Activated T-helper 1 cell treated with anti-CD3 and anti-CD28 coated beads, Interleukin-12 subunit alpha, Interleukin-12 subunit beta, Interleukin-2, Interleukin-4 antibody, amounts not matched to agents 30 ng/mL and 10 ng/mL and 1 ng/mL, durations not matched to agents 14 hours and 24 hours and 36 hours (primary cell): Measurements from ENCODE around the gene ZC3H13. TPM values are rescaled to one million over a fixed set of nuclear protein-coding genes. Genes with fewer than 3 reads are reported as not detected.
A peak's percentile ranks its signal among the peaks of the same experiment; 100 is the strongest.

Experiments
- DNase-seq: peaks from one replicate; pipeline ENCODE4 v3.0.0; 2021; ENCODE audit warnings: low spot score
- H3K27ac Mint-ChIP-seq: one replicate; pipeline ENCODE4 v1.8.0; 2021; ENCODE audit warnings: mild to moderate bottlenecking, mixed read lengths
- H3K27me3 Mint-ChIP-seq: one replicate; pipeline ENCODE4 v1.8.0; 2022; ENCODE audit warnings: mild to moderate bottlenecking, moderate library complexity, mixed read lengths; ENCODE audit not compliant: insufficient read depth
- H3K36me3 Mint-ChIP-seq: one replicate; pipeline ENCODE4 v1.8.0; 2021; ENCODE audit warnings: low read depth, mixed read lengths
- H3K4me1 Mint-ChIP-seq: one replicate; pipeline ENCODE4 v1.8.0; 2021; ENCODE audit warnings: low read depth, mixed read lengths
- H3K4me3 Mint-ChIP-seq: one replicate; pipeline ENCODE4 v1.8.0; 2021; ENCODE audit warnings: mild to moderate bottlenecking, moderate library complexity, mixed read lengths
- H3K9me3 Mint-ChIP-seq: one replicate; pipeline ENCODE4 v1.8.0; 2021; ENCODE audit warnings: mixed read lengths
- intact Hi-C: fragments of 100-400 bp; cut with micrococcal nuclease; formaldehyde crosslinking; loops from one replicate; pipeline ENCODE4 v1.15.1; 2024
- total RNA-seq: library from RNA; stranded (reverse); gene quantifications from 2 replicates; pipeline ENCODE4 v1.2.3, GENCODE V29; 2022

ZC3H13 gene
- 52.0 and 59.4 TPM in 2 replicates for total RNA-seq

DNA sequence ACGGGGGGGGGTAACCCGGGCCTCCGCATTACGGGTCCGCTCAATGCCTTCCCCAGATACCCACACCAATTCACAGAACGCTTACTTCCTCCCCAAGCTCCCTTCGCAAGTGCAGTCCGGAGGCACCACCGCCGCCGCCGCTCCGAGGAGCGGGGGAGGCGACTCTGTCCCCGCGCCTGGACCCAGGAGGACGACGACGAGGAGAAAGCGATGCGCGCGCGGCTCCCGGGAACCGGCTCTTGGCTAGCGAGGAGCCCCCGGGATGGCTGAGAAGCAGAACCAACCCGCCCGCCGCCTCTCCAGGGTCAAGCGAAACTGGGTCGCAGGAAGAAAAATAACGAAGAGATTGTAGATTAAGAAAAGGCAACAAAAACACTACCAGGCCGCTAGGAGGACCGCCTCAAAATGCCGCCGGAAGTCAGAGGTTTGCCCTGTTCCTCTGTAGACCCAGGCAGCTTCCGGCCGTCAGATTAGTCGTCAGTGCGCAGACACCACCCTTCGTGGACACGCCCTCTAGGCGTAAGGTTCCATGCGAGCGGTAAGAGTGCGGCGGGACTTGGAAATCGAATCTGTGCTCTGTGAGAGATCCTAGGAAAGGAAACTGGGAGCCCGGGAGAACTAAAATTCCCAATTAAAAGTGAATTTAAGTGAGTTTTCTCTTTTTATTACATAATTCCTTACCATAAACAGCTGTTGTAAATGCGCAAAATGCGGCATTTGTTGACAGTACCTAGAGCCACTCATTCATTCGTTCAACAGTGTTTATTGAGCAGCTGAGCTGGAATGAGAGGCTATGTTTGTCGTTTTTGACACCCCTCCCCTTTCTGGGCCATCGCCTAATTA is at the start of gene ZC3H13:
ZC3H13 (minus strand) TSS at position 428 of the 843 bp plus-strand sequence. CDS start 7,239 bp downstream, outside the sequence.
- Mint-ChIP-seq H3K4me1 (peaks cover 40% of the 10 kb centered on the region), H3K36me3 (peaks cover 1% of the 10 kb centered on the region), H3K27ac (peak within 1 kb of the TSS; percentile 94), H3K4me3 (peak within 1 kb of the TSS; percentile 93), H3K9me3 (no peaks in the 10 kb centered on the region), H3K27me3 (peaks cover 15% of the 10 kb centered on the region)
- peak; percentile 89 for DNase-seq
- intact Hi-C loops: loop anchor here (1.0 to 10.0 kb wide), 10 partner anchors 70 to 1985 kb away; partner anchors contain the start of genes COG3, ESD, LRCH1 and LRRC63

DNA sequence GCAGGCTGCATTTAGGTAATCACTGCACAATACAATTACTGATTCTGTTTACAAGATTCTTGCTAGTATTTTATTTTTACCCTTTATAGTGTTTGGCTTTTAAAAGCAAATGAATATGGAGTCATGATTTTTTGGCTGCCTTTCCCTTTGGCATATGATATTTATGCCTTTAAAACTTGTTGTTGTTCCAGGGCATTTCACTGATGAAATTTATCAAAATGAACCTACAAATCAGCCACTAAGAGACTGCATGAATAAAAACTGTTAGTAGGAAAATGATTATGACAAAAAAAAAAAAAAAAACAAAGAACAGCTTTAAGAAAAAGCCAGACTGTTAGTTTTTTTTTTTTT is 49.7 kb upstream of the ZC3H13 start:
- H3K9me3 Mint-ChIP-seq: no peaks in the 10 kb centered on the region
- H3K36me3 Mint-ChIP-seq: no peaks in the 10 kb centered on the region
- no peak overlapping the region for H3K27ac Mint-ChIP-seq
- H3K4me1 Mint-ChIP-seq: peaks cover 6% of the 10 kb centered on the region
- intact Hi-C loops: no loop called here
- no peak for DNase-seq
- H3K27me3 Mint-ChIP-seq: peaks cover 5% of the 10 kb centered on the region
- no peak overlapping the region for H3K4me3 Mint-ChIP-seq

- Mint-ChIP-seq H3K4me1 (no peaks in the 10 kb centered on the region), H3K27ac (no peak overlapping the region), H3K4me3 (no peak overlapping the region), H3K36me3 (no peaks in the 10 kb centered on the region), H3K9me3 (no peaks in the 10 kb centered on the region), H3K27me3 (peaks cover 5% of the 10 kb centered on the region)
- intact Hi-C loops: no loop called here
- no peak for DNase-seq
These were observed 49.1 kb upstream of the ZC3H13 start for GRCh38 chr13:46101484-46102254.

DNA sequence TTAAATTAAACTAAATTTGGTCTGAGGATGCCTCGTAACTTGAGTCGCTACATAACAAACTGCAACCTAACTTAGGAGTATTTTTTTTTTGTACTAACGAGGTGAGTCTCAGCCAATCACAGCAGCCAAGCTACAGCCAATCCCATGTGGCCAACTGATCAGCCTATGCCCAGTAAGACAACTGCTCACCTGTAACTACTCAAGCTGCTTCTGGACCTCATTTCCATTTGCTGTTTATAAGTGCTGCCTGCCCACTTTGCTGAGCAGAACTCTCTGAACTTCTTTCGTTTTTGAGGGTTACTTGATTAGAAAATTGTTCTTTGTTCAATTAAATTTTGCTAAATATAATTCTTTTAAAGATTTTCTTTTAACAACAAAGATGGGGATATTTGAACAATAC is 48.5 kb upstream of the ZC3H13 start:
- Mint-ChIP-seq H3K4me1 (no peaks in the 10 kb centered on the region), H3K27ac (no peak overlapping the region), H3K9me3 (no peaks in the 10 kb centered on the region), H3K27me3 (peaks cover 5% of the 10 kb centered on the region), H3K36me3 (no peaks in the 10 kb centered on the region), H3K4me3 (no peak overlapping the region)
- no peak for DNase-seq
- intact Hi-C loops: no loop called here

GRCh38 chr13:46100191-46100815 is 47.8 kb upstream of the ZC3H13 start:
- intact Hi-C loops: no loop called here
- no peaks in the 10 kb centered on the region for H3K4me1 Mint-ChIP-seq
- no peaks in the 10 kb centered on the region for H3K9me3 Mint-ChIP-seq
- H3K4me3 Mint-ChIP-seq: no peak overlapping the region
- peaks cover 5% of the 10 kb centered on the region for H3K27me3 Mint-ChIP-seq
- no peak for DNase-seq
- H3K36me3 Mint-ChIP-seq: no peaks in the 10 kb centered on the region
- no peak overlapping the region for H3K27ac Mint-ChIP-seq

GRCh38 chr13:46097663-46098062 is 45.1 kb upstream of the ZC3H13 start:
- no peak for DNase-seq
- Mint-ChIP-seq H3K27ac (no peak overlapping the region), H3K4me1 (no peaks in the 10 kb centered on the region), H3K4me3 (no peak overlapping the region), H3K9me3 (no peaks in the 10 kb centered on the region), H3K27me3 (peaks cover 23% of the 10 kb centered on the region), H3K36me3 (no peaks in the 10 kb centered on the region)
- intact Hi-C loops: no loop called here

GRCh38 chr13:46097015-46097414 is 44.5 kb upstream of the ZC3H13 start:
- no peak overlapping the region for H3K4me3 Mint-ChIP-seq
- no peak overlapping the region for H3K27ac Mint-ChIP-seq
- DNase-seq: no peak
- H3K9me3 Mint-ChIP-seq: no peaks in the 10 kb centered on the region
- intact Hi-C loops: no loop called here
- H3K27me3 Mint-ChIP-seq: peaks cover 27% of the 10 kb centered on the region
- no peaks in the 10 kb centered on the region for H3K4me1 Mint-ChIP-seq
- H3K36me3 Mint-ChIP-seq: no peaks in the 10 kb centered on the region

DNA sequence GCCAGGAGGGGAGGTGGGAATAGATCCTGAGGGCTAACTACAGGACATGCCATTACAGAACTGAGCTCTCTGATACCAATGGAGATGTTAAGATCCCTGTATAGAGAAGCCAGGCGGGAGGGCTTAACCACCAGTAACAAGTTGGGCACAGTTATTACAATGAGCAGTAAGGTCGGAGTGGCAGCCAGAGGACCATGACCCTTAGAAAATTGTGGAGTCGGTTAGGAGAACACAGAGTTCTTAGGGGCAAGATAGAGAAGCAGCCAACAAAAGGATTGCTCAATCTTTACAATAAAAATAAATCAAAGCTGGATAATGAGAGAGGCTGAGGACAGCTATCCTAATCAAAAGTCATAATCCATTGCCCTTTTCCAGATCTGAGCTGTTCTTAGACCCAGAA is 41.9 kb upstream of the ZC3H13 start:
- no peak overlapping the region for H3K27ac Mint-ChIP-seq
- no peak for DNase-seq
- H3K9me3 Mint-ChIP-seq: no peaks in the 10 kb centered on the region
- no peak overlapping the region for H3K4me3 Mint-ChIP-seq
- H3K36me3 Mint-ChIP-seq: no peaks in the 10 kb centered on the region
- intact Hi-C loops: no loop called here
- no peaks in the 10 kb centered on the region for H3K4me1 Mint-ChIP-seq
- H3K27me3 Mint-ChIP-seq: peaks cover 27% of the 10 kb centered on the region

- H3K4me1 Mint-ChIP-seq: peaks cover 4% of the 10 kb centered on the region
- H3K27ac Mint-ChIP-seq: no peak overlapping the region
- H3K27me3 Mint-ChIP-seq: peaks cover 21% of the 10 kb centered on the region
- intact Hi-C loops: no loop called here
- no peaks in the 10 kb centered on the region for H3K9me3 Mint-ChIP-seq
- H3K4me3 Mint-ChIP-seq: no peak overlapping the region
- H3K36me3 Mint-ChIP-seq: no peaks in the 10 kb centered on the region
- no peak for DNase-seq
These were observed 36.4 kb upstream of the ZC3H13 start for GRCh38 chr13:46088821-46089562.

- intact Hi-C loops: no loop called here
- Mint-ChIP-seq H3K27ac (no peak overlapping the region), H3K9me3 (no peaks in the 10 kb centered on the region), H3K27me3 (peaks cover 10% of the 10 kb centered on the region), H3K4me1 (peaks cover 4% of the 10 kb centered on the region), H3K4me3 (no peak overlapping the region), H3K36me3 (no peaks in the 10 kb centered on the region)
- DNase-seq: no peak
These were observed 34.9 kb upstream of the ZC3H13 start for GRCh38 chr13:46087481-46087880.

GRCh38 chr13:46086985-46087384 is 34.4 kb upstream of the ZC3H13 start:
- Mint-ChIP-seq H3K4me1 (peaks cover 4% of the 10 kb centered on the region), H3K36me3 (no peaks in the 10 kb centered on the region), H3K9me3 (no peaks in the 10 kb centered on the region), H3K27ac (no peak overlapping the region), H3K27me3 (peaks cover 5% of the 10 kb centered on the region), H3K4me3 (no peak overlapping the region)
- DNase-seq: no peak
- intact Hi-C loops: no loop called here

DNA sequence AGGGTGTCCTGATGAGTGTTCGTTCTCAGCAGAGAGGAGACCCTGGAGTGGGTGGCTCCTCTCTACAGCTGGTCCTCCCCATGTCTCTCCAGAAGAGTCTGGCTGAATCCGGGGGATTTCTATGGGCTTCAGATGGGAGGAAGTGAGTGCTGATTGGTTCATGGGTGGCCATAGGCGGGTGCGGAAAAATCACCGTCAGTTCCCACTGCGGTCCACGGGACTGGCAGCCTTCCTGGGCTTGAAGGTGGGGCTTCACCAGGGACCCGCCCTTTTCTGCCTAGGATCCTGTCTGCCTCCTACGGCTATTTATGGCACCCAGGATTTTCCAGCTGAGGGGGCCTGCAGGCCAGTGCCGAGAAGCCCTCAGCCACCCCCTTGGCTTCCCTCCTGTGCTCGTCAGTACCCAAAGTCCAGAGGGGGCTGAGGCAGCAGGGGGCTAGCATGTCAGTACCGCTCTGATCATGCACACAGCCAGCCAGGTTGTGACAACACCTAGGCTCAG is 33.9 kb upstream of the ZC3H13 start:
- intact Hi-C loops: no loop called here
- Mint-ChIP-seq H3K4me3 (no peak overlapping the region), H3K4me1 (peaks cover 4% of the 10 kb centered on the region), H3K36me3 (no peaks in the 10 kb centered on the region), H3K27ac (no peak overlapping the region), H3K9me3 (no peaks in the 10 kb centered on the region), H3K27me3 (peaks cover 5% of the 10 kb centered on the region)
- no peak for DNase-seq
